AG04450 (cell line): ENCODE data around the gene RETREG2. TPM values are rescaled to one million over a fixed set of nuclear protein-coding genes. Genes with fewer than 3 reads are reported as not detected.
A peak's percentile ranks its signal among the peaks of the same experiment; 100 is the strongest.

Experiments used
- CTCF ChIA-PET: fragments of 300-600, 350-600 bp; formaldehyde crosslinking; extraction: SDS; loops from one replicate; lab custom pipeline; 2022; ENCODE audit warnings: antibody characterized with exemption, inconsistent platforms; lab: Charles Lee
- POLR2A ChIA-PET: fragments of 350-600 bp; formaldehyde crosslinking; extraction: SDS; loops from one replicate; lab custom pipeline; 2021; ENCODE audit warnings: antibody characterized with exemption, inconsistent platforms; lab: Yijun Ruan, JAX
- DNase-seq: peaks from one replicate; pipeline ENCODE4 v3.0.0-alpha.2; 2011; ENCODE audit warnings: low read depth, low spot score
- H3K27ac ChIP-seq: one replicate; pipeline ENCODE4 v1.5.1; 2012; ENCODE audit warnings: low read depth, low read length, control low read depth
- H3K27me3 ChIP-seq: one replicate; pipeline ENCODE4 v1.6.0; 2012; ENCODE audit warnings: low read length; ENCODE audit not compliant: control insufficient read depth, insufficient read depth
- H3K4me3 ChIP-seq: 2 replicates; pipeline ENCODE4 v1.5.1; 2011; ENCODE audit warnings: mild to moderate bottlenecking, low read depth, low read length, control low read depth
- H3K9me3 ChIP-seq: 2 replicates; pipeline ENCODE4 v1.5.1; 2012; ENCODE audit warnings: low read length; ENCODE audit not compliant: control insufficient read depth, insufficient read depth
- polyA plus RNA-seq: library from polyadenylated mRNA; depleted of rRNA; stranded (reverse); fragments of >200 nt; gene quantifications from 2 replicates; pipeline ENCODE4 v1.2.3, GENCODE V29; 2011
- TF ChIP-seq, protein P1 (sequence below): IDR thresholded peaks from 2 replicates; pipeline ENCODE4 v1.5.1; 2011; ENCODE audit warnings: low read depth, low read length, control low read depth, inconsistent platforms

The RETREG2 gene
- polyA plus RNA-seq, 1 experiment: 71.7 TPM

DNA sequence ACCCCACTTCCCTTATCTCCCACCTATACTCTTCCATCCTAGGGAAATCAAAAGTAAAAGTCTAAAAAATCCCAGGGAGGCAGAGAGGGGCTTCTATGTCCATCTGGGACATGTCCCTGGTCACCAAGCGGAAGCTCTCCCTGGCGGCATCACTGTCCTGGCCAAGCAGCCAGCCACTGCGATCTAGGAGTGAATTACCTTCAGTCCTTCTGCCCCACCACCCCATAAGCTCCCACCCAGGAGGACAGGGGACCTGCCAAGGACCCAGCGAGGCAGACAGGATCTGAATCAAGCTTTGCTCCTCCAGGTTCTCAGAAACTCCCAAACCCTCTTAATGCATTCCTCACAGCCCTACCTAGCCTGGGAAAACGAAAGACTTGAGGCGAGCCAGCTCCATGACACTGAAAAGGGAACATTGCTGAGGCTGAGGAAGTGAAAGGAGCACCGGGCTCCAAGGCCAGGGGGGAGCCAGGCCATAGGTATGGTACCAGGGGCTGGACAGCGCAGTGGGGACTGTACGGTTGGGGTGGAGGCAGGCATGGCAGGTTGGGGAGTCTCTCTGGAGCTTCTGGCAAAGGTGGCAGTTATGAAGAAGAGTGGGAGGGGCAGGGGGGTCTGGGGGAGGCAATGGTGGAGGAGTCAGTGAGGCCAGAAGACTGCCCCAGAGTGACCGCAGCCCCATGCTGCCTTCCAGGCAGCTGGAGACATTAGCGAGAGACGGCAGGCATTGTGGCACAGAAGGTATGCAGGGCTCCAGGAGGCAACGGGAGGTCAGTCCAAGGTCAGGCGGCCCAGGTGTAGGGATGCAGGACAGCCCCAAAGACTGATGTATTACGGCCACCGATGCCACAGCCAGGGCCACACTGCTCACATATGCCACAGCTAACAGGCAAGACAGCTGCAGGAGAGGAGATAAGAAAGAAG is 5.6 kb upstream of the RETREG2 start:
- H3K4me3 ChIP-seq: no peak overlapping the region
- TF ChIP-seq, protein P1, sequence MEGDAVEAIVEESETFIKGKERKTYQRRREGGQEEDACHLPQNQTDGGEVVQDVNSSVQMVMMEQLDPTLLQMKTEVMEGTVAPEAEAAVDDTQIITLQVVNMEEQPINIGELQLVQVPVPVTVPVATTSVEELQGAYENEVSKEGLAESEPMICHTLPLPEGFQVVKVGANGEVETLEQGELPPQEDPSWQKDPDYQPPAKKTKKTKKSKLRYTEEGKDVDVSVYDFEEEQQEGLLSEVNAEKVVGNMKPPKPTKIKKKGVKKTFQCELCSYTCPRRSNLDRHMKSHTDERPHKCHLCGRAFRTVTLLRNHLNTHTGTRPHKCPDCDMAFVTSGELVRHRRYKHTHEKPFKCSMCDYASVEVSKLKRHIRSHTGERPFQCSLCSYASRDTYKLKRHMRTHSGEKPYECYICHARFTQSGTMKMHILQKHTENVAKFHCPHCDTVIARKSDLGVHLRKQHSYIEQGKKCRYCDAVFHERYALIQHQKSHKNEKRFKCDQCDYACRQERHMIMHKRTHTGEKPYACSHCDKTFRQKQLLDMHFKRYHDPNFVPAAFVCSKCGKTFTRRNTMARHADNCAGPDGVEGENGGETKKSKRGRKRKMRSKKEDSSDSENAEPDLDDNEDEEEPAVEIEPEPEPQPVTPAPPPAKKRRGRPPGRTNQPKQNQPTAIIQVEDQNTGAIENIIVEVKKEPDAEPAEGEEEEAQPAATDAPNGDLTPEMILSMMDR: no peak
- no peaks in the 10 kb centered on the region; the same call in 1 of the 2 replicates for H3K9me3 ChIP-seq
- CTCF ChIA-PET: interaction anchor here (0.6 to 3.6 kb wide), 12 partner anchors 9 to 126 kb away, joined by 3 to 40 read pairs (median 4); partner anchors contain the start of genes GLB1L, NHEJ1 and STK16
- H3K27ac ChIP-seq: peak overlapping the region; percentile 70
- DNase-seq: no peak
- POLR2A ChIA-PET: interaction anchor here (1.1 kb wide), 1 partner anchor 10 kb away, joined by 3 read pairs; no protein-coding TSS in a partner anchor
- H3K27me3 ChIP-seq: no peaks in the 10 kb centered on the region

DNA sequence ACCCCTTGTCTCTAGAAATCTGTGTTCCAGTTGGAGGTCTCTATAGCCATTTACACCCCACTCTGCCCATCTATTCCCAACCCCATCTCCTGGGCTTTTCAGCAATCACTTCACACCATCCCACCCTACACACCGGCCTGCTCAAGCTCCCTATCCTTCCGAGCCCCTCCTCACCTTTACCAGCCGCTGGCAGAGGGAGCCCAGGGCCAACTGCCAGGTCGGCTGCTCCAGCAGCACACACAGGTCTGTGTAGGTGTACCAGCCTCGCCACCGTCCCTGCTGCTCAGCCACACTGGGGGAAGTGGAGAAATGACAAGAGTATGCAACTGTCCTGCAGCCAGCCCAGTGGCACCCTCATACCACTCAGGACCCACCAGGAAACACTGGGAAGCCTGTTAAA is 4.9 kb upstream of the RETREG2 start:
- ChIA-PET CTCF (interaction anchor here (1.4 to 5.0 kb wide), 3 partner anchors 13 to 121 kb away, joined by 3 to 50 read pairs (median 40); partner anchors contain the start of gene NHEJ1), POLR2A (no interaction called here)
- H3K9me3 ChIP-seq: no peaks in the 10 kb centered on the region; the same call in 1 of the 2 replicates
- no peak overlapping the region for H3K4me3 ChIP-seq
- no peaks in the 10 kb centered on the region for H3K27me3 ChIP-seq
- TF ChIP-seq, protein P1: no peak
- no peak for DNase-seq
- H3K27ac ChIP-seq: no peak overlapping the region

DNA sequence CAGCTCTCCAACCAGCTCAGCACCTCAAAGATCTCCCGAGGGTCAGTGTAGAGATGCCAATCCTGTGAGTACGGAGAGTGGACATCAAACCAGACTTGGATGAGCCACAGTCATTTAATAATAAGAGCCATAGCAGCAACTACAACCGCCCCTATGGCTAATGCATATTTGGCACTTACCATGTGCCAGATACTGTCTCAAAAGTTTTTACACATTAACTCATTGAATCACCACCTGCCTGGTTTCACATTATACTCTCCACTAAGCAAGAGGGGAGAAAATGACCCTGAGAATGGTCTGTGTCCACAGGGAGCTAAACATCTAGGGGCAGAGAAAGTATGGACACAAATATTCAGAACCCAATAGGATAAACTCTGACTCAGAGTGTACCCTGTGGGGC is 3.9 kb upstream of the RETREG2 start:
- DNase-seq: no peak
- TF ChIP-seq, protein P1: no peak
- no peak overlapping the region for H3K27ac ChIP-seq
- H3K4me3 ChIP-seq: no peak overlapping the region
- no peaks in the 10 kb centered on the region; the same call in 1 of the 2 replicates for H3K9me3 ChIP-seq
- CTCF ChIA-PET: interaction anchor here (1.3 to 5.0 kb wide), 3 partner anchors 15 to 120 kb away, joined by 7 to 50 read pairs (median 8); partner anchors contain the start of gene NHEJ1
- POLR2A ChIA-PET: no interaction called here
- H3K27me3 ChIP-seq: no peaks in the 10 kb centered on the region

DNA sequence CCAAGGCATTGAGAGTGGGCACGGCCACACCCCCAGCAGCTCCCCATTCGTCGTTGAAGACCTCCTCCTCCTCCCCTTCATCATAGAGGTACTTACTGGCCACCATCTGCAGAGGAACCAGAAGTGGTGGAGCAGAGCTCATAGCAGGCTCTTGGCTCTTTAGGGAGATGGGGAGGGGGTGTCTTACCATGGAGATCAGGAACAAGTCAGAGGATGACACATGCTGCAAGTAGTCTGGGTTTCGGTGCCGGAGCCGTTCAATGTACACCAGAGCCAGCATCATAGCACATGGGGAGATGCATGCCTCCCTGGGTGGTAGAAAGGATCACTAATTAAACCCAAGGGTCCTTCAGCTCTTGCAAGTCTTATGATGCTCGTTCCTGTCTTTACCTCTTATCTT is 3.3 kb upstream of the RETREG2 start:
- TF ChIP-seq, protein P1: no peak
- Histone ChIP-seq H3K27me3 (no peaks in the 10 kb centered on the region), H3K4me3 (no peak overlapping the region), H3K27ac (no peak overlapping the region), H3K9me3 (no peaks in the 10 kb centered on the region; the same call in 1 of the 2 replicates)
- DNase-seq: no peak
- CTCF ChIA-PET: interaction anchor here (1.3 to 5.0 kb wide), 4 partner anchors 15 to 145 kb away, joined by 4 to 50 read pairs (median 8); partner anchors contain the start of gene NHEJ1
- POLR2A ChIA-PET: no interaction called here
